HFFc6 (cell line): ENCODE results near the gene LMTK3. TPM values are rescaled to one million over a fixed set of nuclear protein-coding genes. Genes with fewer than 3 reads are reported as not detected.
"Not testable (repeated sequence)": the region's sequence is repeated elsewhere in the genome, so short reads cannot be mapped to it uniquely, and the experiment has no call there.

ENCODE experiments used
- DNase-seq: peaks from one replicate; pipeline ENCODE4 v3.0.0-alpha.2; 2018
- H3K27ac Mint-ChIP-seq: 2 replicates; pipeline ENCODE4 v1.8.0; 2020; ENCODE audit warnings: mild to moderate bottlenecking, mixed read lengths
- H3K27me3 Mint-ChIP-seq: 2 replicates; pipeline ENCODE4 v1.8.0; 2021; ENCODE audit warnings: mild to moderate bottlenecking, moderate library complexity, mixed read lengths; ENCODE audit not compliant: insufficient read depth
- H3K36me3 Mint-ChIP-seq: 2 replicates; pipeline ENCODE4 v1.8.0; 2021; ENCODE audit warnings: low read depth, mixed read lengths
- H3K4me1 Mint-ChIP-seq: 2 replicates; pipeline ENCODE4 v1.8.0; 2020; ENCODE audit warnings: low read depth, mixed read lengths
- H3K4me3 Mint-ChIP-seq: 2 replicates; pipeline ENCODE4 v1.8.0; 2020; ENCODE audit warnings: mild to moderate bottlenecking, moderate library complexity, mixed read lengths
- H3K9me3 Mint-ChIP-seq: 2 replicates; pipeline ENCODE4 v1.8.0; 2020; ENCODE audit warnings: mild to moderate bottlenecking, mixed read lengths
- total RNA-seq, 6 experiments: library from RNA; stranded (reverse); fragmentation: NEBNext Ultra II Directional; extraction: Animal tissue kit (Norgen Biotek cat#: 25700); gene quantifications; 2 replicates in 1 of 6; 3 replicates in 5 of 6; pipeline ENCODE4 v1.2.3, GENCODE V29; 2021
- TF ChIP-seq, protein P1 (sequence below): fragments of 200-600 bp; sonication (generic); IDR thresholded peaks from 2 replicates; pipeline ENCODE4 v1.5.0; 2021; ENCODE audit warnings: antibody characterized with exemption, mild to moderate bottlenecking

Gene LMTK3
- total RNA-seq, 6 experiments from 2014 or later: 0.21 to 0.88 (median 0.60) TPM

DNA sequence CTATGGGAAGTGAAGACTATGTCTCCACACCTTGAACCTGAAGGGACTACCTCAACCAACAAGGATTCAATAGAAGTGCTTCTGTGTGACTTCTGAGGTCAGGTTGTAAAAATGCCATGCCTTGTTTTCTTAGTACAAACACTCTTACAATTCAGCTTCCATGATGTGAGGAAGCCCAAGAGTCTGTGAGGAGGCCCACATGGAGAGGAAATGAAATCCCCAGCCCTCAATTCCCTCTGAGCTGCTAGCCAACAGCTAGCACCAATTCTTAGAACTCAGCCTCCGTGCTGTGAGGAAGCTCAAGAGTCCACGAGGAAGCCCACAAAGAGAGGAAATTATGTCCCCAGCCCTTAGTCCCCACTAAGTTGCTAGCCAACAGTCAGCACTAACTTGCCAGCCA, 12.6 kb upstream of the LMTK3 start:
- Mint-ChIP-seq H3K9me3 (peaks cover 44% of the 10 kb centered on the region), H3K4me1 (no peaks in the 10 kb centered on the region)
- no peak for DNase-seq

DNA sequence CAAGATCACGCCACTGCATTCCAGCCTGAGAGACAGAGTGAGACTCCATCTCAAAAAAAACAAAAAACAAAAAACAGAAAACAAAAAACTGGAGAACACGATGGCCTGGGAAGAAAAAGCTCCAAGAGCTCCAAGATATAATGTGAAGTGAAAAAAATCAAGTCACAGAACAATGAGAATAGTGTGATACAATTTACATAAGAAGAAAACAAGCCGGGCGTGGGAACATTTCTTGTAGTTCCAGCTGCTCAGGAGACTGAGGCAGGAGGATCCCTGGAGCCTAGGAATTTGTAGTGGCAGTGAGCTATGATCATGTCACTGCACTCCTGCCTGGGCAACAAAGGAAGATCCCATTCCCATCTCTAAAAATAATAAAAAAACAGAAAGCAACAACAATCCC, 8.5 kb upstream of the LMTK3 start:
- H3K4me3 Mint-ChIP-seq: no peak overlapping the region

More for the DNA sequence above, 12.6 kb upstream of the LMTK3 start:
- TF ChIP-seq, protein P1, sequence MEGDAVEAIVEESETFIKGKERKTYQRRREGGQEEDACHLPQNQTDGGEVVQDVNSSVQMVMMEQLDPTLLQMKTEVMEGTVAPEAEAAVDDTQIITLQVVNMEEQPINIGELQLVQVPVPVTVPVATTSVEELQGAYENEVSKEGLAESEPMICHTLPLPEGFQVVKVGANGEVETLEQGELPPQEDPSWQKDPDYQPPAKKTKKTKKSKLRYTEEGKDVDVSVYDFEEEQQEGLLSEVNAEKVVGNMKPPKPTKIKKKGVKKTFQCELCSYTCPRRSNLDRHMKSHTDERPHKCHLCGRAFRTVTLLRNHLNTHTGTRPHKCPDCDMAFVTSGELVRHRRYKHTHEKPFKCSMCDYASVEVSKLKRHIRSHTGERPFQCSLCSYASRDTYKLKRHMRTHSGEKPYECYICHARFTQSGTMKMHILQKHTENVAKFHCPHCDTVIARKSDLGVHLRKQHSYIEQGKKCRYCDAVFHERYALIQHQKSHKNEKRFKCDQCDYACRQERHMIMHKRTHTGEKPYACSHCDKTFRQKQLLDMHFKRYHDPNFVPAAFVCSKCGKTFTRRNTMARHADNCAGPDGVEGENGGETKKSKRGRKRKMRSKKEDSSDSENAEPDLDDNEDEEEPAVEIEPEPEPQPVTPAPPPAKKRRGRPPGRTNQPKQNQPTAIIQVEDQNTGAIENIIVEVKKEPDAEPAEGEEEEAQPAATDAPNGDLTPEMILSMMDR: no peak
- H3K27me3 Mint-ChIP-seq: peaks cover 5% of the 10 kb centered on the region
- H3K4me3 Mint-ChIP-seq: no peak overlapping the region
- peaks cover 24% of the 10 kb centered on the region for H3K36me3 Mint-ChIP-seq
- no peak overlapping the region for H3K27ac Mint-ChIP-seq

DNA sequence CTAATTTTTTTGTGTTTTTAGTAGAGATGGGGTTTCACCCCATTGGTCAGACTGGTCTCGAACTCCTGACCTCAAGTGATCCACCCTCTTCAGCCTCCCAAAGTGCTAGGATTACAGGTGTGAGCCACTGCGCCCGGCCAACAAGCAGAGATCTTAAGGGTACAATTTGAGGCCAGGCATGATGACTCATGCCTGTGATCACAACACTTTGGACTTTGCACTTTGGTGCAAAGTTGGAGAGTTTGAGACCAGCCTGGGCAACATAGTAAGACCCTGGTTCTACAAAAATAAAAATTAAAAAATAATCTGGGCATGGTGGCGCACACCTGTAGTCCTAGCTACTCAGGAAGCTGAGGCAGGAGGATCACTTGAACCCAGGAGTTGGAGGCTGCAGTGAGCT, 7.8 kb upstream of the LMTK3 start:
- H3K36me3 Mint-ChIP-seq, DNase-seq, H3K27ac Mint-ChIP-seq, H3K27me3 Mint-ChIP-seq, H3K4me1 Mint-ChIP-seq, H3K4me3 Mint-ChIP-seq, H3K9me3 Mint-ChIP-seq: not testable (repeated sequence)

More for the DNA sequence above, 8.5 kb upstream of the LMTK3 start:
- H3K27ac Mint-ChIP-seq: no peak overlapping the region
- peaks cover 4% of the 10 kb centered on the region; the same call in 1 of the 2 replicates for H3K36me3 Mint-ChIP-seq
- peaks cover 3% of the 10 kb centered on the region for H3K27me3 Mint-ChIP-seq
- no peaks in the 10 kb centered on the region for H3K4me1 Mint-ChIP-seq
- DNase-seq: no peak
- peaks cover 12% of the 10 kb centered on the region for H3K9me3 Mint-ChIP-seq
- TF ChIP-seq, protein P1: no peak

DNA sequence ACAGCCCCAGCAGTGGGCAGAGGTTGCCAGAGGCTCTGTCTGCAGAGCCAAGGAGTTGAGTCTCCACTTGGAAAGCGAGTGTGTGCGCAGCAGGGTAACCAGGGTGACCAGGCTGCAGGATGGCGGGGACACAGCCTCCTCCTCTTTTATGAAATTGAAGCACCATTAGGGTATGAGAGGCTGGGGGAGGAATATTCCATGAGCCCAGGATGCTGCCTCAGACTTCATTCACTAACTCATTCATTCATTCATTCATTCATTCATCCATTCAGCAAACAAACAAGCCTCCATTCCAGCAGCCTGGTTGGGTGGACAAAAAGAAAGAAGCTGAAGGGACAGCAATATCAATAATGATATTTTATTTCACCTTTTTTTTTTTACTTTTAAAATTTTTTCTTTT, 6.6 kb upstream of the LMTK3 start:
- H3K27ac Mint-ChIP-seq: no peak overlapping the region
- H3K4me3 Mint-ChIP-seq: no peak overlapping the region
- no peaks in the 10 kb centered on the region for H3K36me3 Mint-ChIP-seq
- DNase-seq: no peak
- no peaks in the 10 kb centered on the region; the same call in 1 of the 2 replicates for H3K4me1 Mint-ChIP-seq
- H3K27me3 Mint-ChIP-seq: no peaks in the 10 kb centered on the region; the same call in none of the 2 replicates
- TF ChIP-seq, protein P1: no peak
- H3K9me3 Mint-ChIP-seq: no peaks in the 10 kb centered on the region

DNA sequence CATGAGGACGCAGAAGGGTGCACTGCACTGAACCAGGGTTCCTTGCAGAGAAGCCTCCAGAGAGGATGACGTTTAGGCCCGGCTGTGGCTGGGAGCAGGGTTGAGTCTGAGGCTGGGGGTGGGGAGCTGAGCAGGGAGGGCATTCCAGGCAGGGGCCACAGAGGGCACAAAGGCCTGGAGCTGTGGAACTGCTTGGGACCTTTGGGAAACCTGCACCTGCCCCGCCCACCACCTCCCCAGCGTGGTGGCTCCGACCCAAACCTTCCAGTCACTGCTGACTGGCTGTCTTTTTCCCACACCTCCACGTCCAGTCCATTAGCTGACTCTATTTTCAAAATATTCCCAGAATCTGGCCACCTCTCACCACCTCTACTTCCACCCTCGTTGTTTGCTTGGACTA, 4.9 kb upstream of the LMTK3 start:
- Mint-ChIP-seq H3K36me3 (no peaks in the 10 kb centered on the region), H3K4me1 (no peaks in the 10 kb centered on the region; the same call in 1 of the 2 replicates), H3K27ac (no peak overlapping the region), H3K4me3 (no peak overlapping the region), H3K9me3 (no peaks in the 10 kb centered on the region), H3K27me3 (no peaks in the 10 kb centered on the region; the same call in none of the 2 replicates)
- DNase-seq: no peak
- TF ChIP-seq, protein P1: no peak

DNA sequence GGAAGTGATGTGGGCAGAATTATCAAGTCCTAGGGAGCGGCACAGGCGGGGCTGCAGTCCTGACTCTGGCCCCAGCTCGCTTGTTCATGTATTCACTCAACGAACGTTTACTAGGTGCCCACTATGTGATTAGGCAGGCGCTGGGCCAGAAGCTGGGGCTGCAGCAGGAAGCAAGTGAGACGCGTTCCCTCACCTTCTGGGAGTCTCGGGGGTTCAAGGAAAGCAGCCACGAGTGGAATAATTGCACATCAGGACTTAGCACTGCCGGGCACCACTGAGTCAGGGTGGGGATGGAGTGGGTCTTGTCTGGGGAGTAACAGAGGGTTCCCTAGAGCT, 2.5 kb upstream of the LMTK3 start:
- Mint-ChIP-seq H3K36me3 (no peaks in the 10 kb centered on the region), H3K27ac (no peak overlapping the region), H3K9me3 (no peaks in the 10 kb centered on the region), H3K27me3 (peaks cover 4% of the 10 kb centered on the region), H3K4me3 (no peak overlapping the region), H3K4me1 (peaks cover 7% of the 10 kb centered on the region)
- no peak for DNase-seq
- TF ChIP-seq, protein P1: no peak
